Esophagus muscularis mucosa (tissue), 4 donors: ENCODE data around the gene ZNF511. TPM values are rescaled to one million over a fixed set of nuclear protein-coding genes. Genes with fewer than 3 reads are reported as not detected.

Experiments used
- DNase-seq: peaks from one replicate; pipeline ENCODE4 v3.0.0-alpha.2; 2017; ENCODE audit errors: extremely low spot score
- H3K27ac ChIP-seq, 4 donors: fragments of 200-600 bp; sonication (generic); replicated peaks in 1 of 4; 1 replicate in 3 of 4; 2 replicates in 1 of 4; pipeline ENCODE4 v1.5.1; 2016 to 2019; ENCODE audit warnings: mild to moderate bottlenecking in 1 of 4
- H3K27me3 ChIP-seq, 4 donors: fragments of 200-600 bp; sonication (generic); one replicate each; pipeline versions ENCODE4 v1.5.1 to v1.6.0; 2016 to 2019
- H3K36me3 ChIP-seq, 4 donors: fragments of 200-600 bp; sonication (generic); one replicate each; pipeline ENCODE4 v1.5.1; 2016 to 2019
- H3K4me1 ChIP-seq, 4 donors: fragments of 200-600 bp; sonication (generic); one replicate each; pipeline ENCODE4 v1.5.1; 2016 to 2019
- H3K4me3 ChIP-seq, 4 donors: fragments of 200-600 bp; sonication (generic); 1 replicate in 2 of 4; 2 replicates in 2 of 4; pipeline ENCODE4 v1.5.1; 2016 to 2019; ENCODE audit warnings: mild to moderate bottlenecking in 4 of 4, moderate library complexity in 1 of 4
- H3K9me3 ChIP-seq, 4 donors: fragments of 200-600 bp; sonication (generic); 1 replicate in 3 of 4; 2 replicates in 1 of 4; pipeline ENCODE4 v1.5.1; 2016 to 2019
- CTCF ChIP-seq, 3 experiments: fragments of 200-600 bp in 2 of 3; fragments of 450-650 bp in 1 of 3; sonication (generic) in 2 of 3; IDR thresholded peaks; one replicate each; pipeline ENCODE4 v1.5.1; 2017 to 2019; ENCODE audit warnings: antibody characterized with exemption in 3 of 3, mild to moderate bottlenecking in 2 of 3, moderate library complexity in 1 of 3
- EP300 ChIP-seq: sonication (generic); formaldehyde crosslinking; IDR thresholded peaks from one replicate; pipeline ENCODE4 v1.6.1; 2017; ENCODE audit warnings: antibody characterized with exemption
- POLR2A ChIP-seq: fragments of 450-650 bp; IDR thresholded peaks from one replicate; pipeline ENCODE4 v1.6.1; 2017; ENCODE audit warnings: antibody characterized with exemption, moderate library complexity, mild to moderate bottlenecking, low read depth
- POLR2AphosphoS5 ChIP-seq, 2 donors: sonication (generic); formaldehyde crosslinking; IDR thresholded peaks; one replicate each; pipeline ENCODE4 v1.6.1; 2017; ENCODE audit warnings: antibody characterized with exemption in 2 of 2
- WGBS: methylation state at CpG from one replicate; pipeline ENCODE4 v1.1.5; 2018; 5-methylcytosine and 5-hydroxymethylcytosine counted together
- intact Hi-C: fragments of 100-400 bp; cut with DNase I; formaldehyde crosslinking; loops from one replicate; pipeline ENCODE4 v1.15.1; 2023
- total RNA-seq, 4 donors: library from RNA; depleted of rRNA; stranded (reverse); fragments of >200 nt; gene quantifications; one replicate each; pipeline versions ENCODE4 v1.1.0 to v1.2.1, GENCODE V29; 2016

ZNF511 gene
- total RNA-seq, 4 donors from 2014 or later = 22.9 to 34.8 (median 33.0) TPM

GRCh38 chr10:133311570-133311969 is 2.9 kb downstream of the ZNF511 start:
- no peak for TF ChIP-seq CTCF (IDR thresholded peaks at IDR 0.05)
- TF ChIP-seq POLR2A = no peak
- TF ChIP-seq POLR2AphosphoS5 (IDR thresholded peaks at IDR 0.05) = no peak
- no peak for TF ChIP-seq EP300
- H3K27ac ChIP-seq = no peak overlapping the region
- H3K4me3 ChIP-seq = no peak overlapping the region
- no peaks in the 10 kb centered on the region for H3K27me3 ChIP-seq
- WGBS = 93% methylated on average over 10 of the region's 10 CpGs
- DNase-seq = no peak
- H3K36me3 ChIP-seq = peaks cover 10 to 40% (median 35%) of the 10 kb centered on the region in 4 donors
- intact Hi-C loops = loop anchor here (5.0 kb wide), 1 partner anchor 66 kb away; the partner anchor contains the start of gene PAOX
- H3K9me3 ChIP-seq = no peaks in the 10 kb centered on the region
- peaks cover 15 to 31% (median 29%) of the 10 kb centered on the region in 4 donors for H3K4me1 ChIP-seq

- intact Hi-C loops = loop anchor here (2.0 to 5.0 kb wide), 2 partner anchors 51 to 65 kb away; partner anchors contain the start of gene PAOX
- Histone ChIP-seq H3K27ac (no peak overlapping the region), H3K4me1 (peaks cover 9 to 25% (median 23%) of the 10 kb centered on the region in 4 donors), H3K4me3 (no peak overlapping the region), H3K36me3 (peaks cover 10 to 40% (median 35%) of the 10 kb centered on the region in 4 donors), H3K9me3 (no peaks in the 10 kb centered on the region), H3K27me3 (no peaks in the 10 kb centered on the region)
- WGBS = 91% methylated on average over 22 of the region's 23 CpGs
- no peak for TF ChIP-seq POLR2A
- TF ChIP-seq POLR2AphosphoS5 (IDR thresholded peaks at IDR 0.05) = no peak
- TF ChIP-seq EP300 = no peak
- no peak for TF ChIP-seq CTCF (IDR thresholded peaks at IDR 0.05)
- DNase-seq = no peak
Observed at GRCh38 chr10:133312016-133312768, 3.5 kb downstream of the ZNF511 start.

GRCh38 chr10:133312769-133313145 is 4.0 kb downstream of the ZNF511 start:
- Histone ChIP-seq H3K36me3 (peaks cover 10 to 40% (median 35%) of the 10 kb centered on the region in 4 donors), H3K27me3 (no peaks in the 10 kb centered on the region), H3K27ac (no peak overlapping the region), H3K4me1 (peaks cover 4 to 19% (median 17%) of the 10 kb centered on the region in 4 donors), H3K4me3 (no peak overlapping the region), H3K9me3 (no peaks in the 10 kb centered on the region)
- no peak for TF ChIP-seq CTCF (IDR thresholded peaks at IDR 0.05)
- no peak for TF ChIP-seq EP300
- no peak for TF ChIP-seq POLR2A
- TF ChIP-seq POLR2AphosphoS5 (IDR thresholded peaks at IDR 0.05) = no peak
- WGBS = 93% methylated on average over 9 of the region's 9 CpGs
- no peak for DNase-seq
- intact Hi-C loops = loop anchor here (2.0 to 5.0 kb wide), 2 partner anchors 52 to 65 kb away; partner anchors contain the start of gene PAOX

GRCh38 chr10:133313192-133313591 is 4.5 kb downstream of the ZNF511 start:
- TF ChIP-seq POLR2AphosphoS5 (IDR thresholded peaks at IDR 0.05) = no peak
- no peak for TF ChIP-seq EP300
- no peak for TF ChIP-seq POLR2A
- no peak for TF ChIP-seq CTCF (IDR thresholded peaks at IDR 0.05)
- Histone ChIP-seq H3K27ac (no peak overlapping the region), H3K4me3 (no peak overlapping the region), H3K27me3 (no peaks in the 10 kb centered on the region), H3K36me3 (peaks cover 10 to 40% (median 35%) of the 10 kb centered on the region in 4 donors), H3K4me1 (peaks cover 0 to 15% (median 13%) of the 10 kb centered on the region in 4 donors), H3K9me3 (no peaks in the 10 kb centered on the region)
- intact Hi-C loops = loop anchor here (2.0 to 5.0 kb wide), 2 partner anchors 52 to 64 kb away; partner anchors contain the start of gene PAOX
- DNase-seq = no peak
- 66% methylated on average over 4 of the region's 4 CpGs for WGBS
